GM19467 (cell line): Measurements from ENCODE around the gene KIFC1.
A peak's percentile ranks its signal among the peaks of the same experiment; 100 is the strongest.
"Not testable (repeated sequence)": the region's sequence is repeated elsewhere in the genome, so short reads cannot be mapped to it uniquely, and the experiment has no call there.

Source experiments
- ATAC-seq: cut with Tn5 transposase; IDR thresholded peaks from one replicate; pipeline ENCODE4 v1.9.1; 2021; ENCODE audit warnings: mild to moderate bottlenecking, moderate library complexity; ENCODE audit not compliant: unreplicated experiment

Gene KIFC1

GRCh38 chr6:33373960-33374910 is 17.4 kb upstream of the KIFC1 start:
- ATAC-seq = no peak

GRCh38 chr6:33375143-33375671 is 16.4 kb upstream of the KIFC1 start:
- no peak for ATAC-seq

GRCh38 chr6:33377171-33377570 is 14.5 kb upstream of the KIFC1 start:
- ATAC-seq = no peak

- ATAC-seq = not testable (repeated sequence)
Observed at GRCh38 chr6:33379184-33379583, 12.4 kb upstream of the KIFC1 start.

- ATAC-seq = no peak
Observed at GRCh38 chr6:33380272-33380981, 11.2 kb upstream of the KIFC1 start.

GRCh38 chr6:33383427-33384185 is 8.0 kb upstream of the KIFC1 start:
- no peak for ATAC-seq

GRCh38 chr6:33384581-33385020 is 7.0 kb upstream of the KIFC1 start:
- ATAC-seq = no peak

- no peak for ATAC-seq
Observed at GRCh38 chr6:33390173-33390572, 1.4 kb upstream of the KIFC1 start.

- no peak for ATAC-seq
Observed at GRCh38 chr6:33390767-33391277, 801 bp upstream of the KIFC1 start.

GRCh38 chr6:33391922-33392594 is 435 bp downstream of the KIFC1 start:
- peak; percentile 4 for ATAC-seq

GRCh38 chr6:33392595-33392948 is 949 bp downstream of the KIFC1 start:
- ATAC-seq = no peak

GRCh38 chr6:33392979-33393378 is 1.4 kb downstream of the KIFC1 start:
- no peak for ATAC-seq

GRCh38 chr6:33397541-33397940 is 5.9 kb downstream of the KIFC1 start:
- no peak for ATAC-seq

GRCh38 chr6:33398601-33399000 is 7.0 kb downstream of the KIFC1 start:
- ATAC-seq = not testable (repeated sequence)

- not testable (repeated sequence) for ATAC-seq
Observed at GRCh38 chr6:33399881-33400280, 8.3 kb downstream of the KIFC1 start.

GRCh38 chr6:33404884-33405283 is 13.3 kb downstream of the KIFC1 start:
- no peak for ATAC-seq

- no peak for ATAC-seq
Observed at GRCh38 chr6:33405386-33405940, 13.8 kb downstream of the KIFC1 start.

GRCh38 chr6:33406126-33406525 is 14.5 kb downstream of the KIFC1 start:
- ATAC-seq = no peak

GRCh38 chr6:33407132-33407718 is 15.6 kb downstream of the KIFC1 start:
- ATAC-seq = no peak
